AG08396 (cell line): ENCODE results near the gene SH3BP5L.
A peak's percentile ranks its signal among the peaks of the same experiment; 100 is the strongest.

Experiments used
- DNase-seq: peaks from one replicate; pipeline ENCODE4 v3.0.0; 2012; ENCODE audit warnings: low spot score, mixed read lengths

The SH3BP5L gene

GRCh38 chr1:248825909-248826760, at the start of gene SH3BP5L:
TSS of gene SH3BP5L (minus strand) at chr1:248825915. CDS start at chr1:248824935, 980 bp downstream.
- peak; percentile 92 for DNase-seq

- DNase-seq = peak; percentile 50
These were observed 48.3 kb upstream of the SH3BP5L start for GRCh38 chr1:248873993-248874533.

GRCh38 chr1:248873409-248873992, 47.8 kb upstream of the SH3BP5L start:
- peak; percentile 90 for DNase-seq

- DNase-seq = peak; percentile 45
These were observed 47.2 kb upstream of the SH3BP5L start for GRCh38 chr1:248872752-248873408.

- no peak for DNase-seq
These were observed 46.2 kb upstream of the SH3BP5L start for GRCh38 chr1:248871837-248872401.

- peak; percentile 76 for DNase-seq
These were observed 37.5 kb upstream of the SH3BP5L start for GRCh38 chr1:248862998-248863881.

- DNase-seq = no peak
These were observed 36.9 kb upstream of the SH3BP5L start for GRCh38 chr1:248862695-248862997.

GRCh38 chr1:248861616-248862015, 35.9 kb upstream of the SH3BP5L start:
- peak; percentile 2 for DNase-seq

GRCh38 chr1:248860007-248860406, 34.3 kb upstream of the SH3BP5L start:
- DNase-seq = no peak

- DNase-seq = peak; percentile 99
These were observed 33.5 kb upstream of the SH3BP5L start, which contains the start of gene ZNF692 for GRCh38 chr1:248858891-248859889. TSS of gene ZNF692 (minus strand) at chr1:248859085. CDS start at chr1:248858309, 776 bp downstream.

GRCh38 chr1:248858096-248858890, 32.6 kb upstream of the SH3BP5L start:
- peak; percentile 80 for DNase-seq

GRCh38 chr1:248857749-248858095, 32.0 kb upstream of the SH3BP5L start:
- DNase-seq = no peak

- DNase-seq = no peak
These were observed 31.5 kb upstream of the SH3BP5L start for GRCh38 chr1:248857201-248857600.

- DNase-seq = no peak
These were observed 30.5 kb upstream of the SH3BP5L start for GRCh38 chr1:248856176-248856575.

- DNase-seq = no peak
These were observed 29.9 kb upstream of the SH3BP5L start for GRCh38 chr1:248855580-248855979.

GRCh38 chr1:248853663-248854375, 28.1 kb upstream of the SH3BP5L start:
- DNase-seq = no peak

GRCh38 chr1:248852481-248853405, 27.0 kb upstream of the SH3BP5L start:
- DNase-seq = peak; percentile 82

- DNase-seq = no peak
These were observed 25.7 kb upstream of the SH3BP5L start for GRCh38 chr1:248851390-248851789.
